ENCODE data around the gene TRAPPC14. TPM values are rescaled to one million over a fixed set of nuclear protein-coding genes. Genes with fewer than 3 reads are reported as not detected.

TRAPPC14 gene
- total and polyA plus RNA-seq, 8 donors = 5.1 to 34.6 (median 10.4) TPM

DNA sequence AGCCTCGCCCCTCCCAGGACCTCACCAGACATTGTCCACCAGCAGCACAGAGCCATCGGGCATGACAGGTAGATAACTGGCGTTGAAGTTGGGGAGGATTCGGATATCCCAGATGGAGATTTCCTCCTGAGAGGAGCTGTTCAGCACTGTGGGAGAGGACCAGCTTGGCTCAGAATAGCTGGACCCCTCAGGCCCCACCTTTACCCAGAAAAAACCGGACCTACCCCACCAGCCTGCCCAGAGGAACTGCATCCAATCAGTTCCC, 1.5 kb downstream of the TRAPPC14 start:
- ATAC-seq = no peak
- no peaks in the 10 kb centered on the region for H3K27me3 ChIP-seq
- DNase-seq = no peak
- intact Hi-C loops (cut with DNase I) = no loop called here
- peak overlapping the region in 1 of 4 donors; percentile 77 for H3K4me3 ChIP-seq
- H3K4me1 ChIP-seq = peaks cover 0 to 6% (median 0%) of the 10 kb centered on the region in 3 donors
- WGBS, 2 donors = 70 to 76% methylated on average over 5 of the region's 5 CpGs
- no peak overlapping the region for H3K27ac ChIP-seq
- H3K36me3 ChIP-seq = no peaks in the 10 kb centered on the region
- TF ChIP-seq, protein P1, sequence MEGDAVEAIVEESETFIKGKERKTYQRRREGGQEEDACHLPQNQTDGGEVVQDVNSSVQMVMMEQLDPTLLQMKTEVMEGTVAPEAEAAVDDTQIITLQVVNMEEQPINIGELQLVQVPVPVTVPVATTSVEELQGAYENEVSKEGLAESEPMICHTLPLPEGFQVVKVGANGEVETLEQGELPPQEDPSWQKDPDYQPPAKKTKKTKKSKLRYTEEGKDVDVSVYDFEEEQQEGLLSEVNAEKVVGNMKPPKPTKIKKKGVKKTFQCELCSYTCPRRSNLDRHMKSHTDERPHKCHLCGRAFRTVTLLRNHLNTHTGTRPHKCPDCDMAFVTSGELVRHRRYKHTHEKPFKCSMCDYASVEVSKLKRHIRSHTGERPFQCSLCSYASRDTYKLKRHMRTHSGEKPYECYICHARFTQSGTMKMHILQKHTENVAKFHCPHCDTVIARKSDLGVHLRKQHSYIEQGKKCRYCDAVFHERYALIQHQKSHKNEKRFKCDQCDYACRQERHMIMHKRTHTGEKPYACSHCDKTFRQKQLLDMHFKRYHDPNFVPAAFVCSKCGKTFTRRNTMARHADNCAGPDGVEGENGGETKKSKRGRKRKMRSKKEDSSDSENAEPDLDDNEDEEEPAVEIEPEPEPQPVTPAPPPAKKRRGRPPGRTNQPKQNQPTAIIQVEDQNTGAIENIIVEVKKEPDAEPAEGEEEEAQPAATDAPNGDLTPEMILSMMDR (IDR thresholded peaks at IDR 0.05) = no peak
- no peak for FAIRE-seq
- H3K9me3 ChIP-seq = no peaks in the 10 kb centered on the region

DNA sequence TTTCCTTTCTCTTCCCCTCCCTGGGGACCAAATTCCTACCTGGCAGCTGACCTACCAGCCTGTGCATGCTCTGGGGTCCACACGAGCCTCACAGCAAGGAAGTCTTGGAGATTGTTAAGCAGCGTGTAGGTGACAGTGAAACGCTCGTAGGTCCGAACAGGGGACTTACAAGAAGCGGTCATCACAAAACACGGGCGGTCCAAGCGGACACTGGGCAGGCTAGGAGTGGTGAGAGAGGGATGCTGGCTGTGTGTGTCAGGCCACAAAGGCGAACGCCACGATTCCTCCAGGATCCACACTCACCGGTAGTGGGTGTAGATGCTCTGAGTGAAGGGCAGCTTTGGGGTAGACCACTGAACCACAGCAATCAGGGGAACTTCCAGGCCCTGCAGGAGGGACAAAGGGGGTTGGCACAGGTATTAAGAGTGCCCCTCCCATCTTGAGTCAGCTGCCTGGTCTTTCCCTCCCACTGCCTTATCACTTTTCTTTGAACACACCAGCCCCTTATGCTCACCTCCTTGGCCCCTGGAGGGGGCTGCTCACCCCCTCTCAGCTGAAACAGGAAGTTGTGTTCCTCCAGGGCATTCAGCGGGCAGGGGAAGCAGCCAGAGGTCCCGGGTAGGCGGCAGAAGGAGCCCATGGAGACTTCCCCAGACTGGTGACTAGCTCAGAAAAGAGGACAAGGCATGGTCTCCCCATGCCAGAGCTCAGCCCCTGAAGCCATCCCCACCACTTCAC, 2.0 kb downstream of the TRAPPC14 start:
- TF ChIP-seq, protein P1 (IDR thresholded peaks at IDR 0.05) = no peak
- no peak overlapping the region for H3K27ac ChIP-seq
- no peak for ATAC-seq
- no peaks in the 10 kb centered on the region for H3K27me3 ChIP-seq
- peaks cover 0 to 6% (median 0%) of the 10 kb centered on the region in 3 donors for H3K4me1 ChIP-seq
- no peak overlapping the region for H3K4me3 ChIP-seq
- no peak for DNase-seq
- intact Hi-C loops (cut with DNase I) = no loop called here
- H3K36me3 ChIP-seq = no peaks in the 10 kb centered on the region
- WGBS, 2 donors = 87 to 92% methylated on average over 16 of the region's 16 CpGs
- FAIRE-seq = no peak
- no peaks in the 10 kb centered on the region for H3K9me3 ChIP-seq

DNA sequence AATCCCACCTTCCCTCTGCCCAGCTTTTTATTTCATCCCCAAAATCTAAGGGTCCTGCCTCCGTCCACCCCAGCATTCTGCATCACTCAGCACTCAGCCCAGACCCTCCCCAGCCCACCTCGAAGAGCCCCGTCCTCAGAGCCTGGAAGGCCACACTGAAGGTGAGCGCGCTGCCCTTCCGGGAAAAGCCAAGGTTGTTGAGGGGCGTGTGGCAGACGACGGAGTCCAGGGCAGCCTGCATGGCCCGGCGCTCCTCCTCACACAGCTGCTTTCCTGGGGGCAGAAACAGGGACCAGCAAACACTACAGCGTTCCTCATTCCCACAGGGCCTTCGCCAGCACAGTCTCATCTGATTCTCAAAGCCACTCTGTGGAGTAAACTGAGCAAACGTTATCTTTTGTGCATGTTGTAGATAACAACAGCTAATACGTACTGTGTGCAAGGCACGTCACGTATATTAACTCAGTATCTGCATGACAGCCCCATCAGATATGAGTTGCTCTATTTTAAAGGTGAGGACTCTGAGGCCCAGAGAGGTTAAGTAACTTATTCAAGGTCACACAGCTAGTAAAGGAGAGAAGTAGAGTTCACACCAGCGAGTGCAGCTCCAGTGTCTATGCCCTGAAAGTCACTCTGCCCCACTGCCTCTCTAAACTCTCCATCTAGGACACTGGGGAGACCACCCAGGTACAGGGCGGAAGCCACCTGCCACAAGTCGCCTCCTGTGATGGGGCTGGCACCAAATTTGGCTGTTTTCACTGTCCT, 2.8 kb downstream of the TRAPPC14 start:
- WGBS, 2 donors = 76 to 78% methylated on average over 20 of the region's 20 CpGs
- H3K4me1 ChIP-seq = peaks cover 0 to 6% (median 0%) of the 10 kb centered on the region in 3 donors
- intact Hi-C loops (cut with DNase I) = no loop called here

DNA sequence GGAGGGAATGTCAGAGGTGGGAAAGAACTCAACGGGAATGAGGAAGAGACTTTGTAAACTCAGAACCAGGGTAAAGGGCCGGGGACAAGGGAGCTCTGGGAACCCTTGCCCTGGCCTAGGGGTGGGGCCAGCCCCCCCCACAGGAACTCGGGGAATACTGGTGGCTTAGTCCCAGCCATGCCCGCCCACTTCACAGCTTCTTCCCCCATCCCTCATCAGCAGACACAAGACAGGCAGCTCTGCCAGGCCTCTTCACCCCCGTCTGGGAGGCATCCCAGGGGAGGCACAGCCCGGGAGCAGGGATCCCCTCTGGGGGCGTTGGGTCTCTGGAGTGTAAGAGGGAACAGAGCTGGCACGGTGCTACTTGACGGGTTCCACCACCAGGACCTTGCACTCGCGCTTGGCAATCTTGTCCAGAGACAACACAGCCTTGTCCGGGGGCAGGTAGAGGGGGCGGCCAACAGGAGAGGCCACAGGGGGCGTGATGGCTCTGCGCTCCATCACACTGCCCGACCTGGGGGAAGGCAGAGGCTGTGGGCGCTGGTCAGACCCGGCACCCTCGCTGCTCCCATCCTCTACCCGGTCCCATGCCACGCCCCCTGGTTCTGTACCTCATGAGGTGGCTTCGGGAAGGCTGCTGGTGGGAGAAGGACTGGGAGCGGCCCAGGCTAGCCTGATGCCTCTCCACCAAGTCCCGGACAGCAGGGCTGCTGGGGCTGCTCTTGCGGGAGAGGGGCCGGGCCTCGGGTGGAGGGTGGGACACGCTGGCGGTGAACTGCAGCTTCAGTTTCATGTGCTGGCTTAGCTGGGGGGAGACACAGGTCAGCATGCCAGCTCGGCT, 3.7 kb downstream of the TRAPPC14 start:
- Histone ChIP-seq H3K4me3 (no peak overlapping the region), H3K36me3 (no peaks in the 10 kb centered on the region), H3K4me1 (peaks cover 0 to 6% (median 3%) of the 10 kb centered on the region in 3 donors), H3K27ac (no peak overlapping the region), H3K9me3 (no peaks in the 10 kb centered on the region), H3K27me3 (no peaks in the 10 kb centered on the region)
- no peak for FAIRE-seq
- TF ChIP-seq, protein P1 (IDR thresholded peaks at IDR 0.05) = no peak
- WGBS, 2 donors = 76 to 78% methylated on average over 26 to 30 of the region's 30 CpGs
- no peak for ATAC-seq
- intact Hi-C loops (cut with DNase I) = no loop called here
- peak in 1 of 6 donors; percentile 69 for DNase-seq

More for the DNA sequence above, 2.8 kb downstream of the TRAPPC14 start:
- TF ChIP-seq, protein P1 (IDR thresholded peaks at IDR 0.05) = no peak
- DNase-seq (no peak), ATAC-seq (no peak), FAIRE-seq (no peak)
- Histone ChIP-seq H3K27me3 (no peaks in the 10 kb centered on the region), H3K4me3 (no peak overlapping the region), H3K9me3 (no peaks in the 10 kb centered on the region), H3K27ac (no peak overlapping the region), H3K36me3 (no peaks in the 10 kb centered on the region)
